ENCODE data around the gene USP14. TPM values are rescaled to one million over a fixed set of nuclear protein-coding genes. Genes with fewer than 3 reads are reported as not detected.

USP14 gene
- total RNA-seq, 6 donors from 2014 or later = 11.5 to 41.2 (median 33.0) TPM

- Histone ChIP-seq H3K4me1 (no peaks in the 10 kb centered on the region), H3K36me3 (peaks cover 16 to 95% (median 57%) of the 10 kb centered on the region in 4 donors), H3K27me3 (no peaks in the 10 kb centered on the region), H3K27ac (no peak overlapping the region), H3K9me3 (no peaks in the 10 kb centered on the region), H3K4me3 (no peak overlapping the region)
- ATAC-seq (ENCODE audit: low FRiP score in 2 of 2) (no peak), DNase-seq (no peak)
- no peak for TF ChIP-seq EP300 (IDR thresholded peaks at IDR 0.05)
- no peak for TF ChIP-seq CTCF (IDR thresholded peaks at IDR 0.05)
- TF ChIP-seq POLR2A (IDR thresholded peaks at IDR 0.05) = no peak
- TF ChIP-seq POLR2AphosphoS5 (IDR thresholded peaks at IDR 0.05) = no peak
- 81 to 90% methylated on average over 4 of the region's 4 CpGs for WGBS, 2 donors
Observed at GRCh38 chr18:255171-255570, 96.8 kb downstream of the USP14 start.

DNA sequence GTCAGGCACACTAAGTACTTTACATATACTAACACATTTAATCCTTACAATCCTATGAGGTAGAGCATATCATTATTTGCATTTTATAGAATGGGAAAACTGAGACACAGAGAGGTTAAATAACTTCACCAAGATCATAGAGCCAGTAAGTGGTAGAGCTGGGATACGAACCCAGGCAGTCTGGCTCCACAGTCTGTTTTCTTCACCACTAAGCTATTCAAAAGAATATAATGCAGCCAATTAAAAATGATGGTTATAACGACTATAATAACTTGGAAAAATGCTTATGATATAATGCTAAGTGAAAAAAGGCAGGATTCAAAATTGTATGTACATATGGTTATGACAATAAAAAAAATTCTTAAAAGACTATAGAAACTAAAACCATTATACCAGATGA lies 102.2 kb downstream of the USP14 start:
- H3K4me3 ChIP-seq = no peak overlapping the region
- H3K27ac ChIP-seq = no peak overlapping the region
- H3K36me3 ChIP-seq = peaks cover 18 to 90% (median 41%) of the 10 kb centered on the region in 4 donors
- no peak for ATAC-seq (ENCODE audit: low FRiP score in 2 of 2)
- H3K27me3 ChIP-seq = no peaks in the 10 kb centered on the region
- no peaks in the 10 kb centered on the region for H3K4me1 ChIP-seq
- no peaks in the 10 kb centered on the region for H3K9me3 ChIP-seq
- WGBS, 2 donors = 90 to 94% methylated on average over 2 of the region's 2 CpGs
- TF ChIP-seq POLR2AphosphoS5 (IDR thresholded peaks at IDR 0.05) (no peak), CTCF (IDR thresholded peaks at IDR 0.05) (no peak), POLR2A (IDR thresholded peaks at IDR 0.05) (no peak), EP300 (IDR thresholded peaks at IDR 0.05) (no peak)
- DNase-seq = no peak

- DNase-seq (no peak), ATAC-seq (ENCODE audit: low FRiP score in 2 of 2) (no peak)
- 96 to 100% methylated on average over 2 of the region's 2 CpGs for WGBS, 2 donors
- H3K27ac ChIP-seq = no peak overlapping the region
- no peaks in the 10 kb centered on the region for H3K27me3 ChIP-seq
- H3K9me3 ChIP-seq = no peaks in the 10 kb centered on the region
- no peak for TF ChIP-seq EP300 (IDR thresholded peaks at IDR 0.05)
- no peak for TF ChIP-seq POLR2AphosphoS5 (IDR thresholded peaks at IDR 0.05)
- TF ChIP-seq CTCF (IDR thresholded peaks at IDR 0.05) = no peak
- TF ChIP-seq POLR2A (IDR thresholded peaks at IDR 0.05) = no peak
- peaks cover 0 to 8% (median under 1%) of the 10 kb centered on the region in 4 donors for H3K4me1 ChIP-seq
- H3K36me3 ChIP-seq = peaks cover 18 to 80% (median 31%) of the 10 kb centered on the region in 4 donors
- H3K4me3 ChIP-seq = no peak overlapping the region
Observed at GRCh38 chr18:261398-262073, 103.2 kb downstream of the USP14 start.

Small RNA genes within 50 kb of the gene (small RNA-seq; reads per million reads assigned to genes)
- gene MIR8078 = 0 reads per million in 4 donors

Other genes with a start within 250 kb of the USP14 start
- gene TUBB8B, start 108.9 kb upstream of the USP14 start, total RNA-seq = 1 to 10 TPM in 2 of 6 donors, under 1 TPM in 1, not detected in 3; 0.34 to 1.4 (median 1.0) TPM
- 10 to 100 TPM; 21.2 to 93.2 (median 30.4) TPM for gene THOC1, start 109.5 kb downstream of the USP14 start, total RNA-seq

All from upper lobe of left lung (tissue), 6 donors.